ENCODE data around the gene ONECUT1. TPM values are rescaled to one million over a fixed set of nuclear protein-coding genes. Genes with fewer than 3 reads are reported as not detected.

Gene ONECUT1
- total and polyA plus RNA-seq, 2 donors (not counting 3 experiments of a cell fraction or from before 2014, with no cell fraction given): not detected

GRCh38 chr15:52710708-52711389, 79.3 kb downstream of the ONECUT1 start:
- ChIA-PET CTCF (interaction anchor here (1.3 to 1.4 kb wide), 2 partner anchors 25 to 31 kb away, joined by 3 to 4 read pairs; no protein-coding TSS in a partner anchor), POLR2A (no interaction called here)
- H3K4me3 ChIP-seq (replicated peaks in 1 of 3; ENCODE audit: insufficient read depth in 1 of 3, low read depth in 1 of 3, low read length in 3 of 3): no peak overlapping the region
- no peaks in the 10 kb centered on the region for H3K79me2 ChIP-seq (ENCODE audit: control insufficient read depth, insufficient read depth, low read length)
- no TSS peak for BruUV-seq (replicated peaks)
- no peak for DNase-seq (ENCODE audit: low read depth, low spot score)
- no peak overlapping the region for H3K9ac ChIP-seq (replicated peaks; ENCODE audit: extremely low read depth, insufficient read depth, low read length)
- H3K36me3 ChIP-seq (ENCODE audit: control insufficient read depth in 2 of 2, extremely low read depth in 1 of 2, insufficient read depth in 2 of 2, low read length in 2 of 2): no peaks in the 10 kb centered on the region
- H3K27me3 ChIP-seq (ENCODE audit: control insufficient read depth in 2 of 2, insufficient read depth in 2 of 2, low read length in 2 of 2): peaks cover 5 to 14% of the 10 kb centered on the region in 2 experiments
- no peaks in the 10 kb centered on the region for H4K20me1 ChIP-seq (replicated peaks; ENCODE audit: control insufficient read depth, extremely low read depth, insufficient read depth, low read length)
- TF ChIP-seq, protein P1, sequence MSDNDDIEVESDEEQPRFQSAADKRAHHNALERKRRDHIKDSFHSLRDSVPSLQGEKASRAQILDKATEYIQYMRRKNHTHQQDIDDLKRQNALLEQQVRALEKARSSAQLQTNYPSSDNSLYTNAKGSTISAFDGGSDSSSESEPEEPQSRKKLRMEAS (IDR thresholded peaks at IDR 0.05; ENCODE audit: insufficient read depth, insufficient read length): no peak
- TF ChIP-seq MYC (IDR thresholded peaks at IDR 0.05; ENCODE audit: low read depth, low read length): no peak
- TF ChIP-seq POLR2AphosphoS5 (IDR thresholded peaks at IDR 0.05; ENCODE audit: insufficient read depth, low read depth, low read length): no peak
- no peak for TF ChIP-seq EZH2 (IDR thresholded peaks at IDR 0.05; ENCODE audit: borderline replicate concordance, low read depth, low read length, severe bottlenecking)
- no peaks in the 10 kb centered on the region for H3K9me3 ChIP-seq (replicated peaks; ENCODE audit: control insufficient read depth, insufficient read depth, low read length)
- no peak overlapping the region for H2AFZ ChIP-seq (ENCODE audit: low read depth, low read length)
- no peaks in the 10 kb centered on the region for H3K4me1 ChIP-seq (ENCODE audit: control insufficient read depth, extremely low read depth, insufficient read depth, low read length)
- no peak overlapping the region for H3K27ac ChIP-seq (ENCODE audit: insufficient read depth, low read depth, low read length)
- dilution Hi-C loops (cut with MboI; ENCODE audit: extremely low pct_ligation_motif_present, low sequenced_read_pairs): no loop called here
- intact Hi-C loops (cut with micrococcal nuclease): no loop called here
- H3K9me1 ChIP-seq (replicated peaks; ENCODE audit: control insufficient read depth, extremely low read depth, insufficient read depth, low read length): no peaks in the 10 kb centered on the region
- no peak for FAIRE-seq
- H3K4me2 ChIP-seq (ENCODE audit: insufficient read depth, low read length): no peak overlapping the region

GRCh38 chr15:52710050-52710707, 80.0 kb downstream of the ONECUT1 start:
- H3K4me2 ChIP-seq (ENCODE audit: insufficient read depth, low read length): no peak overlapping the region
- H3K27ac ChIP-seq (ENCODE audit: insufficient read depth, low read depth, low read length): no peak overlapping the region
- H3K27me3 ChIP-seq (ENCODE audit: control insufficient read depth in 2 of 2, insufficient read depth in 2 of 2, low read length in 2 of 2): peaks cover 5 to 14% of the 10 kb centered on the region in 2 experiments
- no peaks in the 10 kb centered on the region for H3K9me1 ChIP-seq (replicated peaks; ENCODE audit: control insufficient read depth, extremely low read depth, insufficient read depth, low read length)
- no peak overlapping the region for H2AFZ ChIP-seq (ENCODE audit: low read depth, low read length)
- dilution Hi-C loops (cut with MboI; ENCODE audit: extremely low pct_ligation_motif_present, low sequenced_read_pairs) (no loop called here), intact Hi-C loops (cut with micrococcal nuclease) (no loop called here)
- no peak overlapping the region for H3K4me3 ChIP-seq (replicated peaks in 1 of 3; ENCODE audit: insufficient read depth in 1 of 3, low read depth in 1 of 3, low read length in 3 of 3)
- H3K9ac ChIP-seq (replicated peaks; ENCODE audit: extremely low read depth, insufficient read depth, low read length): no peak overlapping the region
- no peak for TF ChIP-seq POLR2AphosphoS5 (IDR thresholded peaks at IDR 0.05; ENCODE audit: insufficient read depth, low read depth, low read length)
- no peak for TF ChIP-seq POLR2A (IDR thresholded peaks at IDR 0.05; ENCODE audit: low read depth, low read length)
- TF ChIP-seq MYC (IDR thresholded peaks at IDR 0.05; ENCODE audit: low read depth, low read length): no peak
- no peak for TF ChIP-seq FOS (IDR thresholded peaks at IDR 0.05; ENCODE audit: borderline replicate concordance, insufficient read depth, low read length)
- no peak for TF ChIP-seq EZH2 (IDR thresholded peaks at IDR 0.05; ENCODE audit: borderline replicate concordance, low read depth, low read length, severe bottlenecking)
- TF ChIP-seq GATA2 (IDR thresholded peaks at IDR 0.05; ENCODE audit: insufficient read depth, insufficient read length, low read depth, low read length): no peak
- TF ChIP-seq, protein P1 (IDR thresholded peaks at IDR 0.05; ENCODE audit: insufficient read depth, insufficient read length): no peak
- no peaks in the 10 kb centered on the region for H3K79me2 ChIP-seq (ENCODE audit: control insufficient read depth, insufficient read depth, low read length)
- FAIRE-seq: no peak
- DNase-seq (ENCODE audit: low read depth, low spot score): no peak
- H4K20me1 ChIP-seq (replicated peaks; ENCODE audit: control insufficient read depth, extremely low read depth, insufficient read depth, low read length): no peaks in the 10 kb centered on the region
- CTCF ChIA-PET: interaction anchor here (1.3 kb wide), 1 partner anchor 25 kb away, joined by 4 read pairs; no protein-coding TSS in a partner anchor
- no peaks in the 10 kb centered on the region for H3K4me1 ChIP-seq (ENCODE audit: control insufficient read depth, extremely low read depth, insufficient read depth, low read length)
- H3K36me3 ChIP-seq (ENCODE audit: control insufficient read depth in 2 of 2, extremely low read depth in 1 of 2, insufficient read depth in 2 of 2, low read length in 2 of 2): no peaks in the 10 kb centered on the region
- POLR2A ChIA-PET: no interaction called here
- BruUV-seq (replicated peaks): no TSS peak
- no peaks in the 10 kb centered on the region for H3K9me3 ChIP-seq (replicated peaks; ENCODE audit: control insufficient read depth, insufficient read depth, low read length)

All from endothelial cell of umbilical vein (primary cell).